ENCODE data around the gene C3orf52.
A peak's percentile ranks its signal among the peaks of the same experiment; 100 is the strongest.
"Not testable (repeated sequence)": the region's sequence is repeated elsewhere in the genome, so short reads cannot be mapped to it uniquely, and the experiment has no call there.

Gene C3orf52

GRCh38 chr3:112061152-112061551, 25.0 kb upstream of the C3orf52 start:
- Histone ChIP-seq H3K27me3 (ENCODE audit: control insufficient read depth, insufficient read depth, low read length) (no peaks in the 10 kb centered on the region), H3K9me3 (ENCODE audit: control insufficient read depth, insufficient read depth, low read length) (no peaks in the 10 kb centered on the region), H3K4me1 (ENCODE audit: control insufficient read depth, insufficient read depth, low read length) (no peaks in the 10 kb centered on the region), H3K9ac (ENCODE audit: low read depth, low read length) (no peak overlapping the region), H3K4me3 (ENCODE audit: low read depth, low read length) (no peak overlapping the region), H3K36me3 (ENCODE audit: control insufficient read depth, insufficient read depth, low read length) (no peaks in the 10 kb centered on the region)

GRCh38 chr3:112072387-112073060, 13.7 kb upstream of the C3orf52 start:
- not testable (repeated sequence) for H3K4me1 ChIP-seq (ENCODE audit: control insufficient read depth, insufficient read depth, low read length); H3K9ac ChIP-seq (ENCODE audit: low read depth, low read length); H3K4me3 ChIP-seq (ENCODE audit: low read depth, low read length); H3K36me3 ChIP-seq (ENCODE audit: control insufficient read depth, insufficient read depth, low read length); H3K27me3 ChIP-seq (ENCODE audit: control insufficient read depth, insufficient read depth, low read length); H3K9me3 ChIP-seq (ENCODE audit: control insufficient read depth, insufficient read depth, low read length)

DNA sequence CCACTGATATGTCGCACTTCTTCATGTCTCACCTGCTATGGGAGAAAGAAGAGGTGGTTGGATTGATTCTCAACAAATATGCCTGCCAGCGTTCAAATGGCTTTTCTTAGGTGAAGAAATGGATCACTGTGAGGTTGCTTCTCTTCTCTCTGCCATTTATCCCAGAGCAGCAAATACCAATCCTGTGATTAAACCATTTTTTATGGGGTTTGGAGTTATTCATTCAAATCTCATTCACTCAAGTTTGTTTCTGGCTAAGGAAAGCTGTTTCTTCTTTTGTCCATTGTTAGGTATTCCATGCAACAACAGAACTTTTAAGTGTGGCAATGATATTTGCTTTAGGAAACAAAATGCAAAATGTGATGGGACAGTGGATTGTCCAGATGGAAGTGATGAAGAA, 12.2 kb upstream of the C3orf52 start:
- Histone ChIP-seq H3K4me3 (ENCODE audit: low read depth, low read length) (no peak overlapping the region), H3K36me3 (ENCODE audit: control insufficient read depth, insufficient read depth, low read length) (no peaks in the 10 kb centered on the region), H3K27me3 (ENCODE audit: control insufficient read depth, insufficient read depth, low read length) (no peaks in the 10 kb centered on the region), H3K9me3 (ENCODE audit: control insufficient read depth, insufficient read depth, low read length) (no peaks in the 10 kb centered on the region), H3K9ac (ENCODE audit: low read depth, low read length) (no peak overlapping the region), H3K4me1 (ENCODE audit: control insufficient read depth, insufficient read depth, low read length) (peaks cover 7% of the 10 kb centered on the region)

GRCh38 chr3:112074616-112075497, 11.3 kb upstream of the C3orf52 start:
- Histone ChIP-seq H3K4me1 (ENCODE audit: control insufficient read depth, insufficient read depth, low read length) (peaks cover 7% of the 10 kb centered on the region), H3K9me3 (ENCODE audit: control insufficient read depth, insufficient read depth, low read length) (no peaks in the 10 kb centered on the region), H3K9ac (ENCODE audit: low read depth, low read length) (no peak overlapping the region), H3K27me3 (ENCODE audit: control insufficient read depth, insufficient read depth, low read length) (no peaks in the 10 kb centered on the region), H3K4me3 (ENCODE audit: low read depth, low read length) (no peak overlapping the region), H3K36me3 (ENCODE audit: control insufficient read depth, insufficient read depth, low read length) (no peaks in the 10 kb centered on the region)

- Histone ChIP-seq H3K4me3 (ENCODE audit: low read depth, low read length) (no peak overlapping the region), H3K4me1 (ENCODE audit: control insufficient read depth, insufficient read depth, low read length) (peaks cover 7% of the 10 kb centered on the region), H3K36me3 (ENCODE audit: control insufficient read depth, insufficient read depth, low read length) (no peaks in the 10 kb centered on the region), H3K9me3 (ENCODE audit: control insufficient read depth, insufficient read depth, low read length) (no peaks in the 10 kb centered on the region), H3K9ac (ENCODE audit: low read depth, low read length) (no peak overlapping the region), H3K27me3 (ENCODE audit: control insufficient read depth, insufficient read depth, low read length) (no peaks in the 10 kb centered on the region)
Observed at GRCh38 chr3:112078125-112079083, 7.8 kb upstream of the C3orf52 start.

GRCh38 chr3:112083239-112083638, 3.0 kb upstream of the C3orf52 start:
- H3K4me1 ChIP-seq (ENCODE audit: control insufficient read depth, insufficient read depth, low read length): peaks cover 6% of the 10 kb centered on the region
- no peak overlapping the region for H3K9ac ChIP-seq (ENCODE audit: low read depth, low read length)
- H3K27me3 ChIP-seq (ENCODE audit: control insufficient read depth, insufficient read depth, low read length): peaks cover 20% of the 10 kb centered on the region
- H3K9me3 ChIP-seq (ENCODE audit: control insufficient read depth, insufficient read depth, low read length): no peaks in the 10 kb centered on the region
- H3K36me3 ChIP-seq (ENCODE audit: control insufficient read depth, insufficient read depth, low read length): no peaks in the 10 kb centered on the region
- H3K4me3 ChIP-seq (ENCODE audit: low read depth, low read length): no peak overlapping the region

GRCh38 chr3:112084980-112085705, 1.0 kb upstream of the C3orf52 start:
- Histone ChIP-seq H3K27me3 (ENCODE audit: control insufficient read depth, insufficient read depth, low read length) (peaks cover 20% of the 10 kb centered on the region), H3K9me3 (ENCODE audit: control insufficient read depth, insufficient read depth, low read length) (no peaks in the 10 kb centered on the region), H3K9ac (ENCODE audit: low read depth, low read length) (no peak overlapping the region), H3K4me1 (ENCODE audit: control insufficient read depth, insufficient read depth, low read length) (peaks cover 6% of the 10 kb centered on the region), H3K4me3 (ENCODE audit: low read depth, low read length) (peak overlapping the region; percentile 66), H3K36me3 (ENCODE audit: control insufficient read depth, insufficient read depth, low read length) (no peaks in the 10 kb centered on the region)

- Histone ChIP-seq H3K4me3 (ENCODE audit: low read depth, low read length) (peak overlapping the region; percentile 66), H3K27me3 (ENCODE audit: control insufficient read depth, insufficient read depth, low read length) (peaks cover 20% of the 10 kb centered on the region), H3K36me3 (ENCODE audit: control insufficient read depth, insufficient read depth, low read length) (no peaks in the 10 kb centered on the region), H3K9ac (ENCODE audit: low read depth, low read length) (peak overlapping the region; percentile 19), H3K4me1 (ENCODE audit: control insufficient read depth, insufficient read depth, low read length) (peaks cover 6% of the 10 kb centered on the region), H3K9me3 (ENCODE audit: control insufficient read depth, insufficient read depth, low read length) (no peaks in the 10 kb centered on the region)
Observed at GRCh38 chr3:112085735-112086075, 484 bp upstream of the C3orf52 start.

- Histone ChIP-seq H3K27me3 (ENCODE audit: control insufficient read depth, insufficient read depth, low read length) (peaks cover 20% of the 10 kb centered on the region), H3K9ac (ENCODE audit: low read depth, low read length) (no peak overlapping the region), H3K4me1 (ENCODE audit: control insufficient read depth, insufficient read depth, low read length) (peaks cover 6% of the 10 kb centered on the region), H3K36me3 (ENCODE audit: control insufficient read depth, insufficient read depth, low read length) (no peaks in the 10 kb centered on the region), H3K4me3 (ENCODE audit: low read depth, low read length) (peak overlapping the region; percentile 66), H3K9me3 (ENCODE audit: control insufficient read depth, insufficient read depth, low read length) (no peaks in the 10 kb centered on the region)
Observed at GRCh38 chr3:112086875-112087524, 811 bp downstream of the C3orf52 start.

DNA sequence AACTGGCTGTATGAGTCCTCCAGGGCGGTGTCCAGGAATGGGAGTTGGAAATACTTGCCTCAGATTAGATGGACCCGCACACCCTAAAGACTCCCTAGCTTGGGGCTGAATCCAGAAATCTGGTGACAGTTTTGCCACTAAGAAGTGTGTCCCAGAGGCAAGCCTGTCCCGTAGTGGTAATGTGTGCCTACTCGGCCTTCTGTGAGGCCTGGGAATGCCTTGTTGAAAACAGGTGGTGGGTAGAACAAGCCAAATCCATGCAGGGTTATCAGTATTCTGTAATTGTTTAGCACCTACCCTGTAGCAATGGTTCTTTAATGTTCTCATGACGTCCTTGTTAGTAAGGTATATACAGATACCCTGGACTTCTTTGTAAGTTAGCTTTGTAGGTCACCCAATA, 1.6 kb downstream of the C3orf52 start:
- Histone ChIP-seq H3K9ac (ENCODE audit: low read depth, low read length) (no peak overlapping the region), H3K9me3 (ENCODE audit: control insufficient read depth, insufficient read depth, low read length) (no peaks in the 10 kb centered on the region), H3K27me3 (ENCODE audit: control insufficient read depth, insufficient read depth, low read length) (peaks cover 20% of the 10 kb centered on the region), H3K4me3 (ENCODE audit: low read depth, low read length) (peak overlapping the region; percentile 66), H3K4me1 (ENCODE audit: control insufficient read depth, insufficient read depth, low read length) (peaks cover 6% of the 10 kb centered on the region), H3K36me3 (ENCODE audit: control insufficient read depth, insufficient read depth, low read length) (no peaks in the 10 kb centered on the region)

Measured in iPS-15b (cell line).